Natural killer cell (primary cell): Measurements from ENCODE around the gene CGGBP1. TPM values are rescaled to one million over a fixed set of nuclear protein-coding genes. Genes with fewer than 3 reads are reported as not detected.

Experiments
- ATAC-seq, 3 donors: fragments of 150-1000 bp in 2 of 3; fragments of 200-7000 bp in 1 of 3; cut with Tn5 transposase; 1 replicate in 1 of 3; 2 replicates in 2 of 3; pipeline ENCODE4 v1.10.0; 2021; ENCODE audit warnings: mild to moderate bottlenecking in 2 of 3, moderate library complexity in 2 of 3
- DNase-seq, 2 donors: peaks; one replicate each; pipeline versions ENCODE4 v3.0.0 to v3.0.0-alpha.2; 2013 to 2021; ENCODE audit warnings: mixed read lengths in 1 of 2
- H3K27ac ChIP-seq: one replicate; pipeline ENCODE4 v1.5.1; 2013; ENCODE audit warnings: mild to moderate bottlenecking, low read length
- H3K27me3 ChIP-seq: one replicate; pipeline ENCODE4 v1.6.1; 2013; ENCODE audit warnings: low read length; ENCODE audit not compliant: control insufficient read depth, insufficient read depth
- H3K36me3 ChIP-seq: one replicate; pipeline ENCODE4 v1.6.1; 2013; ENCODE audit warnings: low read length; ENCODE audit not compliant: control insufficient read depth, insufficient read depth
- H3K4me1 ChIP-seq: one replicate; pipeline ENCODE4 v1.6.1; 2013; ENCODE audit warnings: low read length; ENCODE audit not compliant: control insufficient read depth, insufficient read depth
- H3K4me3 ChIP-seq: one replicate; pipeline ENCODE4 v1.5.1; 2013; ENCODE audit warnings: low read length
- H3K9me3 ChIP-seq: one replicate; pipeline ENCODE4 v1.6.1; 2013; ENCODE audit warnings: low read length; ENCODE audit not compliant: control insufficient read depth, insufficient read depth
- H3K27ac Mint-ChIP-seq, 2 donors: one replicate each; pipeline ENCODE4 v1.8.0; 2022; ENCODE audit warnings: mild to moderate bottlenecking in 2 of 2, mixed read lengths in 2 of 2, moderate library complexity in 1 of 2
- H3K27me3 Mint-ChIP-seq, 2 donors: one replicate each; pipeline ENCODE4 v1.8.0; 2022; ENCODE audit warnings: low read depth in 2 of 2, mixed read lengths in 2 of 2
- H3K36me3 Mint-ChIP-seq: one replicate; pipeline ENCODE4 v1.8.0; 2022; ENCODE audit warnings: mixed read lengths
- H3K4me1 Mint-ChIP-seq, 2 donors: one replicate each; pipeline ENCODE4 v1.8.0; 2022; ENCODE audit warnings: mixed read lengths in 2 of 2
- H3K4me3 Mint-ChIP-seq: one replicate; pipeline ENCODE4 v1.8.0; 2022; ENCODE audit warnings: mild to moderate bottlenecking, moderate library complexity, mixed read lengths
- H3K9me3 Mint-ChIP-seq, 2 donors: one replicate each; pipeline ENCODE4 v1.8.0; 2022; ENCODE audit warnings: mixed read lengths in 2 of 2
- WGBS: methylation state at CpG from one replicate; pipeline ENCODE4 v1.1.7; 2013; ENCODE audit warnings: missing lambda C conversion rate; ENCODE audit not compliant: insufficient coverage; 5-methylcytosine and 5-hydroxymethylcytosine counted together
- intact Hi-C: fragments of 100-400 bp; cut with micrococcal nuclease; formaldehyde crosslinking; loops from one replicate; pipeline ENCODE4 v1.14.2; 2022
- total RNA-seq, 4 donors: library from RNA; stranded (reverse); fragments of 120-200 nt in 1 of 4; gene quantifications; one replicate each; pipeline versions ENCODE4 v1.2.3 to v1.2.4, GENCODE V29; 2013 to 2022
- TF ChIP-seq, protein P1 (sequence below): fragments of 200-600 bp; IDR thresholded peaks from one replicate; pipeline ENCODE4 v1.8.0; 2022; ENCODE audit warnings: antibody characterized with exemption

Gene CGGBP1
- total RNA-seq, 3 donors from 2014 or later (not counting 1 experiment from before 2014, with no cell fraction given): 99.8 to 103 (median 101) TPM

DNA sequence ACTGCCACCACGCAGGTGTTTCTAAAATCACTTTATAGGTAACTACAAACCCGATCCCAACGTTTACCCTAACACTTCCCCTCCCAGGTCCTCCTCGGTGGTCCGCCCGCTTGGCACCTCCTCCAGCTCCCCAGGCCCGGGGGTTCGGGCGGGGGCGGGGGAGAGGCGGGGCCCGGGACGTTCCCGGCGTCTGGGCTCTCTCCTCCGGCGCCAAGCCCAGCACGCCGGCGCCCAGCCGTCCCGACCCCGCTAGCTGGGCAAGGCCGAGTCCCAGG, 562 bp downstream of the CGGBP1 start:
- Histone ChIP-seq H3K4me1 (peaks cover 8% of the 10 kb centered on the region), H3K27ac (peak overlapping the region; percentile 98), H3K27me3 (no peaks in the 10 kb centered on the region), H3K9me3 (no peaks in the 10 kb centered on the region), H3K36me3 (peaks cover 28% of the 10 kb centered on the region), H3K4me3 (peak overlapping the region; percentile 98)
- no peaks in the 10 kb centered on the region for H3K9me3 Mint-ChIP-seq
- no peaks in the 10 kb centered on the region for H3K27me3 Mint-ChIP-seq
- TF ChIP-seq, protein P1, sequence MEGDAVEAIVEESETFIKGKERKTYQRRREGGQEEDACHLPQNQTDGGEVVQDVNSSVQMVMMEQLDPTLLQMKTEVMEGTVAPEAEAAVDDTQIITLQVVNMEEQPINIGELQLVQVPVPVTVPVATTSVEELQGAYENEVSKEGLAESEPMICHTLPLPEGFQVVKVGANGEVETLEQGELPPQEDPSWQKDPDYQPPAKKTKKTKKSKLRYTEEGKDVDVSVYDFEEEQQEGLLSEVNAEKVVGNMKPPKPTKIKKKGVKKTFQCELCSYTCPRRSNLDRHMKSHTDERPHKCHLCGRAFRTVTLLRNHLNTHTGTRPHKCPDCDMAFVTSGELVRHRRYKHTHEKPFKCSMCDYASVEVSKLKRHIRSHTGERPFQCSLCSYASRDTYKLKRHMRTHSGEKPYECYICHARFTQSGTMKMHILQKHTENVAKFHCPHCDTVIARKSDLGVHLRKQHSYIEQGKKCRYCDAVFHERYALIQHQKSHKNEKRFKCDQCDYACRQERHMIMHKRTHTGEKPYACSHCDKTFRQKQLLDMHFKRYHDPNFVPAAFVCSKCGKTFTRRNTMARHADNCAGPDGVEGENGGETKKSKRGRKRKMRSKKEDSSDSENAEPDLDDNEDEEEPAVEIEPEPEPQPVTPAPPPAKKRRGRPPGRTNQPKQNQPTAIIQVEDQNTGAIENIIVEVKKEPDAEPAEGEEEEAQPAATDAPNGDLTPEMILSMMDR: no peak
- no peak for DNase-seq
- WGBS: under 1% methylated on average over 24 of the region's 24 CpGs
- intact Hi-C loops: loop anchor here (2.0 to 5.0 kb wide), 3 partner anchors 27 to 831 kb away; partner anchors contain the start of gene CHMP2B
- peak overlapping the region; percentile 90 to 97 for H3K27ac Mint-ChIP-seq
- no peak for ATAC-seq
- peaks cover 19% of the 10 kb centered on the region for H3K36me3 Mint-ChIP-seq
- H3K4me3 Mint-ChIP-seq: peak overlapping the region; percentile 99
- H3K4me1 Mint-ChIP-seq: peaks cover 53 to 54% of the 10 kb centered on the region in 2 donors

GRCh38 chr3:88057630-88058305, 1.0 kb downstream of the CGGBP1 start:
- Histone ChIP-seq H3K4me3 (peak overlapping the region; percentile 98), H3K27ac (peak overlapping the region; percentile 98), H3K27me3 (no peaks in the 10 kb centered on the region), H3K4me1 (peaks cover 8% of the 10 kb centered on the region), H3K9me3 (no peaks in the 10 kb centered on the region), H3K36me3 (peaks cover 31% of the 10 kb centered on the region)
- WGBS: 3% methylated on average over 13 of the region's 16 CpGs
- Mint-ChIP-seq H3K9me3 (no peaks in the 10 kb centered on the region), H3K4me3 (peak overlapping the region; percentile 97), H3K27me3 (no peaks in the 10 kb centered on the region), H3K36me3 (peaks cover 19% of the 10 kb centered on the region), H3K27ac (peak overlapping the region; percentile 90 to 97), H3K4me1 (peaks cover 56 to 57% of the 10 kb centered on the region in 2 donors)
- intact Hi-C loops: loop anchor here (2.0 to 5.0 kb wide), 3 partner anchors 27 to 831 kb away; partner anchors contain the start of gene CHMP2B
- TF ChIP-seq, protein P1: no peak
- DNase-seq (peak in 1 of 2 donors; percentile 51), ATAC-seq (no peak)

- no peaks in the 10 kb centered on the region for H3K36me3 ChIP-seq
- Mint-ChIP-seq H3K4me3 (no peak overlapping the region), H3K4me1 (peaks cover 5% of the 10 kb centered on the region in 2 donors), H3K9me3 (no peaks in the 10 kb centered on the region), H3K36me3 (no peaks in the 10 kb centered on the region), H3K27ac (no peak overlapping the region), H3K27me3 (no peaks in the 10 kb centered on the region)
- H3K9me3 ChIP-seq: no peaks in the 10 kb centered on the region
- no peak for ATAC-seq
- WGBS: 78% methylated on average over 4 of the region's 5 CpGs
- DNase-seq: no peak
- TF ChIP-seq, protein P1: no peak
- H3K4me3 ChIP-seq: no peak overlapping the region
- no peak overlapping the region for H3K27ac ChIP-seq
- H3K4me1 ChIP-seq: no peaks in the 10 kb centered on the region
- intact Hi-C loops: no loop called here
- H3K27me3 ChIP-seq: no peaks in the 10 kb centered on the region
Measured at GRCh38 chr3:88046766-88047165, 12.0 kb downstream of the CGGBP1 start.

DNA sequence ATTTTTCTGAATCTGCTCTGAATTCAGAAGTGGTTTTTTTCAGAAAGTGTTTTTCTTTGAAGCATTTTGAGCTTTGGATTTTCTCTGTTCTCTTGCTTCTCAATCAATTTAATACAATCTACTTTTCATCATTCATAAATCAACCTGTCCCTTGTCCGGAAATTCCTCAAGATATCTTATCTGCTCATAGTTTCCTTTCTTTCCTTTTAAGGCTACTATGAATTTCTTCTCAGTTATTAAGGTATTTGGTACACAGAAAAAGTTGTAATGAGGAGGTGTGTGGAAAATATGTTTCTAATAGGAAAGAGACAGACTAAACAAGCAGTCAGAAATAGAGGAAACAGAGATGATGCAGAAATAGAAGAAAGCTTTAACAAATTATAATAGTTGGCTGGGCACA, 14.4 kb downstream of the CGGBP1 start:
- Mint-ChIP-seq H3K4me1 (no peaks in the 10 kb centered on the region), H3K4me3 (no peak overlapping the region), H3K36me3 (no peaks in the 10 kb centered on the region), H3K27me3 (no peaks in the 10 kb centered on the region), H3K9me3 (no peaks in the 10 kb centered on the region), H3K27ac (no peak overlapping the region)
- Histone ChIP-seq H3K4me1 (no peaks in the 10 kb centered on the region), H3K27ac (no peak overlapping the region), H3K36me3 (no peaks in the 10 kb centered on the region), H3K9me3 (no peaks in the 10 kb centered on the region), H3K4me3 (no peak overlapping the region), H3K27me3 (no peaks in the 10 kb centered on the region)
- 17% methylated on average over 1 of the region's 1 CpG for WGBS
- no peak for DNase-seq
- intact Hi-C loops: no loop called here
- TF ChIP-seq, protein P1: no peak
- ATAC-seq: no peak
